IMR-90 (cell line): ENCODE data around the gene NLGN1. TPM values are rescaled to one million over a fixed set of nuclear protein-coding genes. Genes with fewer than 3 reads are reported as not detected.

ENCODE experiments used
- ATAC-seq: fragments of 200-7000 bp; cut with Tn5 transposase; 2 replicates; pipeline ENCODE4 v1.9.1; 2020; ENCODE audit warnings: low read depth, mild to moderate bottlenecking, moderate library complexity
- BruUV-seq: library from RNA; stranded (reverse); fragments of 400-500 nt; replicated peaks from 2 replicates; lab custom pipeline; 2021; lab: Mats Ljungman, UMichigan
- CTCF ChIA-PET: fragments of 300-600 bp; formaldehyde crosslinking; extraction: SDS; loops from one replicate; lab custom pipeline; 2021; ENCODE audit warnings: antibody characterized with exemption; lab: Yijun Ruan, JAX
- POLR2A ChIA-PET: fragments of 300-600 bp; sonication (Branson Sonifier 250); formaldehyde crosslinking; loops from one replicate; lab custom pipeline; 2022; ENCODE audit warnings: antibody characterized with exemption; ENCODE audit not compliant: unreplicated experiment; lab: Charles Lee
- DNase-seq: peaks from one replicate; pipeline ENCODE4 v3.0.0; 2013
- H2AFZ ChIP-seq: replicated peaks from 2 replicates; pipeline ENCODE3; 2013; ENCODE audit warnings: low read length, mild to moderate bottlenecking; ENCODE audit not compliant: poor library complexity
- H2AK5ac ChIP-seq: 2 replicates; pipeline ENCODE4 v1.6.1; 2013; ENCODE audit warnings: low read depth, low read length, inconsistent platforms
- H2AK9ac ChIP-seq: replicated peaks from 2 replicates; pipeline ENCODE3; 2013; ENCODE audit warnings: mild to moderate bottlenecking, low read depth, low read length, moderate library complexity; ENCODE audit not compliant: poor library complexity
- H2BK120ac ChIP-seq: 2 replicates; pipeline ENCODE4 v1.6.1; 2013; ENCODE audit warnings: low read depth, low read length, inconsistent platforms
- H2BK15ac ChIP-seq: 3 replicates; pipeline ENCODE4 v1.6.1; 2013; ENCODE audit warnings: low read depth, low read length, inconsistent platforms
- H2BK20ac ChIP-seq: 2 replicates; pipeline ENCODE4 v1.6.1; 2013; ENCODE audit warnings: low read depth, mild to moderate bottlenecking, inconsistent platforms, low read length, moderate library complexity
- H2BK5ac ChIP-seq: 2 replicates; pipeline ENCODE4 v1.6.1; 2013; ENCODE audit warnings: mild to moderate bottlenecking, low read depth, low read length, inconsistent platforms; ENCODE audit not compliant: poor library complexity, severe bottlenecking
- H3K14ac ChIP-seq: replicated peaks from 2 replicates; pipeline ENCODE4 v1.6.1; 2013; ENCODE audit warnings: low read depth, low read length, inconsistent platforms
- H3K18ac ChIP-seq: 2 replicates; pipeline ENCODE4 v1.6.1; 2013; ENCODE audit warnings: low read depth, low read length, control low read depth
- H3K23ac ChIP-seq: 2 replicates; pipeline ENCODE4 v1.6.1; 2013; ENCODE audit warnings: low read depth, low read length, inconsistent platforms
- H3K27ac ChIP-seq: 2 replicates; pipeline ENCODE4 v1.5.1; 2013; ENCODE audit warnings: mild to moderate bottlenecking, control low read depth, low read length; ENCODE audit not compliant: insufficient read depth
- H3K27me3 ChIP-seq: 2 replicates; pipeline ENCODE4 v1.6.1; 2013; ENCODE audit warnings: low read length; ENCODE audit not compliant: control insufficient read depth, insufficient read depth
- H3K36me3 ChIP-seq: 2 replicates; pipeline ENCODE4 v1.6.1; 2013; ENCODE audit warnings: low read length, mixed read lengths; ENCODE audit not compliant: control insufficient read depth, insufficient read depth
- H3K4ac ChIP-seq: 2 replicates; pipeline ENCODE4 v1.6.1; 2013; ENCODE audit warnings: low read depth, low read length, inconsistent platforms
- H3K4me1 ChIP-seq: 2 replicates; pipeline ENCODE4 v1.6.1; 2013; ENCODE audit warnings: low read length, mixed read lengths; ENCODE audit not compliant: control insufficient read depth, insufficient read depth
- H3K4me2 ChIP-seq: 2 replicates; pipeline ENCODE4 v1.6.1; 2013; ENCODE audit warnings: low read depth, mild to moderate bottlenecking, control low read depth, low read length, moderate library complexity
- H3K4me3 ChIP-seq: 2 replicates; pipeline ENCODE4 v1.5.1; 2013; ENCODE audit warnings: low read depth, mild to moderate bottlenecking, control low read depth, low read length, moderate library complexity; ENCODE audit not compliant: insufficient read depth
- H3K56ac ChIP-seq: 2 replicates; pipeline ENCODE4 v1.6.1; 2013; ENCODE audit warnings: low read length, inconsistent platforms; ENCODE audit not compliant: insufficient read depth; ENCODE audit errors: extremely low read depth
- H3K79me1 ChIP-seq, 2 experiments: 2 replicates each; pipeline ENCODE4 v1.6.1; 2013; ENCODE audit warnings: low read length in 2 of 2, inconsistent platforms in 1 of 2, low read depth in 1 of 2
- H3K9ac ChIP-seq: 2 replicates; pipeline ENCODE4 v1.6.1; 2013; ENCODE audit warnings: low read depth, low read length, control low read depth
- H3K9me1 ChIP-seq: 2 replicates; pipeline ENCODE4 v1.6.1; 2013; ENCODE audit warnings: low read length, inconsistent platforms; ENCODE audit not compliant: insufficient read depth
- H3K9me3 ChIP-seq: 2 replicates; pipeline ENCODE4 v1.6.1; 2013; ENCODE audit warnings: low read length; ENCODE audit not compliant: control insufficient read depth, insufficient read depth
- H4K20me1 ChIP-seq: 2 replicates; pipeline ENCODE4 v1.6.1; 2013; ENCODE audit warnings: low read length, inconsistent platforms; ENCODE audit not compliant: insufficient read depth
- H4K5ac ChIP-seq: 2 replicates; pipeline ENCODE4 v1.6.1; 2013; ENCODE audit warnings: mild to moderate bottlenecking, low read depth, low read length, control low read depth
- H4K8ac ChIP-seq, 2 experiments: 2 replicates each; pipeline ENCODE4 v1.6.1; 2013; ENCODE audit warnings: low read depth in 2 of 2, low read length in 2 of 2, control low read depth in 1 of 2, inconsistent platforms in 1 of 2
- H4K91ac ChIP-seq: 2 replicates; pipeline ENCODE4 v1.6.1; 2013; ENCODE audit warnings: low read depth, low read length, inconsistent platforms; ENCODE audit not compliant: insufficient read depth
- FOS ChIP-seq: fragments of 150-350 bp; IDR thresholded peaks from 2 replicates; pipeline ENCODE4 v1.6.1; 2016; ENCODE audit warnings: low read depth, low read length
- MAFK ChIP-seq: IDR thresholded peaks from 2 replicates; pipeline ENCODE4 v1.6.1; 2012; ENCODE audit warnings: low read depth, low read length, improper control_type of control experiment
- MXI1 ChIP-seq: IDR thresholded peaks from 2 replicates; pipeline ENCODE4 v1.6.1; 2012; ENCODE audit warnings: low read depth, mild to moderate bottlenecking, low read length, moderate library complexity, borderline replicate concordance
- NFE2L2 ChIP-seq: fragments of 150-350 bp; IDR thresholded peaks from 2 replicates; pipeline ENCODE4 v1.6.1; 2016; ENCODE audit warnings: low read depth, mild to moderate bottlenecking, low read length
- POLR2A ChIP-seq: IDR thresholded peaks from 2 replicates; pipeline ENCODE4 v1.6.1; 2012; ENCODE audit warnings: mild to moderate bottlenecking, low read depth, low read length
- RAD21 ChIP-seq: IDR thresholded peaks from 2 replicates; pipeline ENCODE4 v1.6.1; 2012; ENCODE audit warnings: low read length, improper control_type of control experiment
- RCOR1 ChIP-seq: IDR thresholded peaks from 2 replicates; pipeline ENCODE4 v1.6.1; 2012; ENCODE audit warnings: mild to moderate bottlenecking, low read length, improper control_type of control experiment; ENCODE audit not compliant: insufficient replicate concordance
- WGBS, 2 experiments: methylation state at CpG; one replicate each; pipeline versions ENCODE4 v1.1.5 to v1.1.7; 2013; ENCODE audit warnings: missing lambda C conversion rate in 2 of 2; ENCODE audit not compliant: insufficient read length in 1 of 2; ENCODE audit errors: extremely low coverage in 2 of 2; 5-methylcytosine and 5-hydroxymethylcytosine counted together
- dilution Hi-C: fragments of 300-500 bp; cut with HindIII; formaldehyde crosslinking; loops from one replicate; pipeline ENCODE4 v1.14.3; 2018; ENCODE audit warnings: low sequenced_read_pairs; ENCODE audit not compliant: unreplicated experiment
- in situ Hi-C: fragments of 300-500 bp; cut with MboI; formaldehyde crosslinking; loops from 3 replicates; pipeline ENCODE4 v1.14.3; 2019; ENCODE audit warnings: low sequenced_read_pairs, inconsistent platforms, mixed read lengths
- intact Hi-C: fragments of 100-400 bp; cut with micrococcal nuclease; formaldehyde crosslinking; loops from 2 replicates; pipeline ENCODE4 v1.10.0; 2022
- polyA plus RNA-seq, 3 experiments: library from polyadenylated mRNA; depleted of rRNA; stranded (reverse); fragments of >200 nt; gene quantifications; 2 replicates each; pipeline ENCODE4 v1.2.3, GENCODE V29; 2012; ENCODE audit warnings: low replicate concordance in 1 of 3
- total RNA-seq: library from RNA; depleted of rRNA; stranded (reverse); fragments of >200 nt; gene quantifications from 2 replicates; pipeline ENCODE4 v1.2.3, GENCODE V29; 2012

NLGN1 gene
- total and polyA plus RNA-seq, 2 of the 4 experiments (the other 2 are of a cell fraction), result 1.8 to 12.5 TPM

DNA sequence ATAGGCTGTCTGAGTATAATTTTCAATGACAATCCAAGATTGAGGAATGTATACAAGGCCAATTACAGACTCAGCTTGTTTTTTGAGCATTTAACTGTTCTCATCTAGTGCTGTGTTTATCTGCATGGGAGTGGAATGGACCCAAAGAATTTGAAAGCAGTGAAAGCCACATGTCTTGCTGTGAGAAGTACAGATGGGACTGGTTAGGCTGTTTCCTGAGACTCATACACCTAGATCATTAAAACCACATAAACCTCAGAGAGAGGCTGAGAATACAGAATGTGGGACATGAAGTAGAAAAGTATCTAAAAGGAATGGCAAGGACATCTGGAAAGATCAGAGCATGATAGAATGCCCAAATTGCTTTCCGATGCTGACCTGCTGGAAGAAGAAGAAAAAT is 224.6 kb downstream of the NLGN1 start:
- CTCF ChIA-PET, result interaction anchor here (0.6 kb wide), 1 partner anchor 360 kb away, joined by 3 read pairs; no protein-coding TSS in a partner anchor
- no peak overlapping the region for H2BK20ac ChIP-seq
- H3K4ac ChIP-seq, result no peak overlapping the region
- H3K18ac ChIP-seq, result no peak overlapping the region
- H3K27me3 ChIP-seq, result no peaks in the 10 kb centered on the region
- no peak overlapping the region for H3K14ac ChIP-seq
- no peak overlapping the region for H2AFZ ChIP-seq
- in situ Hi-C loops, result no loop called here
- no peak overlapping the region for H2BK120ac ChIP-seq
- no peaks in the 10 kb centered on the region for H3K4me1 ChIP-seq
- DNase-seq (peak; percentile 29), ATAC-seq (peak; percentile 48; the same call in 1 of the 2 replicates)
- no TSS peak for BruUV-seq
- POLR2A ChIA-PET, result no interaction called here
- H3K9me1 ChIP-seq, result no peaks in the 10 kb centered on the region
- H3K27ac ChIP-seq, result no peak overlapping the region
- dilution Hi-C loops, result no loop called here
- no CpG with 5 or more reads among the region's 1 CpG for WGBS, 2 experiments
- no peak overlapping the region for H3K4me3 ChIP-seq
- no peak overlapping the region for H3K9ac ChIP-seq
- no peak overlapping the region for H4K8ac ChIP-seq
- no peak overlapping the region for H3K23ac ChIP-seq
- H3K4me2 ChIP-seq, result no peak overlapping the region
- H2BK15ac ChIP-seq, result no peak overlapping the region
- no peak overlapping the region for H2AK9ac ChIP-seq
- H2AK5ac ChIP-seq, result no peak overlapping the region
- H3K36me3 ChIP-seq, result no peaks in the 10 kb centered on the region
- H3K79me1 ChIP-seq, result no peaks in the 10 kb centered on the region
- H4K5ac ChIP-seq, result no peak overlapping the region
- no peaks in the 10 kb centered on the region for H4K20me1 ChIP-seq
- H3K9me3 ChIP-seq, result no peaks in the 10 kb centered on the region
- no peak overlapping the region for H2BK5ac ChIP-seq
- no peak for TF ChIP-seq FOS
- no peak for TF ChIP-seq POLR2A
- TF ChIP-seq MXI1, result no peak
- no peak for TF ChIP-seq NFE2L2
- TF ChIP-seq RCOR1, result no peak
- TF ChIP-seq RAD21, result no peak
- TF ChIP-seq MAFK, result no peak
- no peak overlapping the region for H4K91ac ChIP-seq
- 0 out of 2 replicates have a peak overlapping the region, but pooled peaks have one; percentile 6 for H3K56ac ChIP-seq
- intact Hi-C loops, result no loop called here
